K562 (cell line): Measurements from ENCODE around the gene FKBP15. TPM values are rescaled to one million over a fixed set of nuclear protein-coding genes. Genes with fewer than 3 reads are reported as not detected.

Experiments
- CEBPG ChIP-seq, 3 experiments: fragments of 200-800 bp in 1 of 3; sonication (Bioruptor generic) in 1 of 3; sonication (generic) in 1 of 3; formaldehyde crosslinking in 1 of 3; IDR thresholded peaks in 2 of 3; conservative IDR thresholded peaks in 1 of 3; 2 replicates each; pipeline versions ENCODE4 v1.6.1 to v1.8.0; 2016 to 2022; ENCODE audit warnings: missing compliant biosample characterization in 2 of 3, missing genetic modification characterization in 2 of 3, mild to moderate bottlenecking in 1 of 3, missing genetic modification reagents in 1 of 3
- CHAMP1 ChIP-seq: fragments of 450-650 bp; IDR thresholded peaks from 2 replicates; pipeline ENCODE4 v1.6.1; 2016; ENCODE audit warnings: mild to moderate bottlenecking
- CREB3L1 ChIP-seq: fragments of 450-650 bp; IDR thresholded peaks from 2 replicates; pipeline ENCODE4 v1.6.1; 2014; ENCODE audit warnings: low read depth, mild to moderate bottlenecking, moderate library complexity, borderline replicate concordance
- FOS ChIP-seq: IDR thresholded peaks from 3 replicates; pipeline ENCODE4 v1.6.1; 2011; ENCODE audit not compliant: insufficient read length; ENCODE audit errors: extremely low read depth
- FUS ChIP-seq: fragments of 200-400 bp; formaldehyde crosslinking; optimal IDR thresholded peaks from 2 replicates; pipeline ENCODE3; 2017; ENCODE audit warnings: low read depth, low read length
- HDAC1 ChIP-seq, 2 experiments: fragments of 450-650 bp; IDR thresholded peaks; 2 replicates each; pipeline ENCODE4 v1.6.1; 2016 to 2017; ENCODE audit warnings: inconsistent platforms in 1 of 2, mild to moderate bottlenecking in 1 of 2, moderate library complexity in 1 of 2
- HDAC6 ChIP-seq: IDR thresholded peaks from 2 replicates; pipeline ENCODE4 v1.6.1; 2012; ENCODE audit warnings: low read depth, mild to moderate bottlenecking, control low read depth, inconsistent platforms, low read length, moderate library complexity
- HOXB6 ChIP-seq: fragments of 250-450 bp; sonication (Bioruptor Pico); IDR thresholded peaks from 2 replicates; pipeline ENCODE4 v1.5.1; 2022; ENCODE audit warnings: mild to moderate bottlenecking, borderline replicate concordance
- PHTF2 ChIP-seq: fragments of 250-450 bp; sonication (Bioruptor Pico); IDR thresholded peaks from 2 replicates; pipeline ENCODE4 v1.5.0; 2021; ENCODE audit warnings: mild to moderate bottlenecking
- RNF219 ChIP-seq: fragments of 250-450 bp; sonication (Bioruptor Pico); IDR thresholded peaks from 2 replicates; pipeline ENCODE4 v1.5.0; 2022; ENCODE audit warnings: mild to moderate bottlenecking
- SMAD1 ChIP-seq: fragments of 150-350 bp; IDR thresholded peaks from 2 replicates; pipeline ENCODE4 v1.6.1; 2014; ENCODE audit warnings: low read length, low read depth; ENCODE audit not compliant: partially characterized antibody
- TCF7L2 ChIP-seq: fragments of 150-350 bp; IDR thresholded peaks from 2 replicates; pipeline ENCODE4 v1.6.1; 2016; ENCODE audit warnings: low read depth, mild to moderate bottlenecking, low read length, moderate library complexity
- TEAD2 ChIP-seq: fragments of 450-650 bp; IDR thresholded peaks from 2 replicates; pipeline ENCODE4 v1.6.1; 2016; ENCODE audit warnings: missing genetic modification characterization, control low read depth, missing compliant biosample characterization
- ZBTB7A ChIP-seq: IDR thresholded peaks from 2 replicates; pipeline ENCODE4 v1.6.1; 2011; ENCODE audit warnings: low read depth, mild to moderate bottlenecking, low read length, moderate library complexity, borderline replicate concordance; ENCODE audit not compliant: control insufficient read depth
- ZNF274 ChIP-seq: IDR thresholded peaks from 2 replicates; pipeline ENCODE4 v1.6.1; 2011; ENCODE audit warnings: low read depth, mild to moderate bottlenecking, low read length, moderate library complexity, borderline replicate concordance
- ZNF436 ChIP-seq: fragments of 250-450, 450-650 bp; sonication (Bioruptor Pico); formaldehyde crosslinking; IDR thresholded peaks from 2 replicates; pipeline ENCODE4 v1.7.0; 2020; ENCODE audit warnings: mild to moderate bottlenecking
- polyA plus RNA-seq, 8 experiments: library from polyadenylated mRNA; depleted of rRNA in 4 of 8; stranded (reverse) in 5 of 8; unstranded in 3 of 8; fragments of >200 nt; fragmentation: Nextera tagmentation in 2 of 8; fragmentation: Illumina TruSeq in 1 of 8; extraction: Ambion mirVana in 2 of 8; extraction: Trizol in 1 of 8; gene quantifications; 2 replicates each; pipeline versions ENCODE4 v1.2.1 to v1.2.3, GENCODE V29; 2011 to 2014; ENCODE audit warnings: inconsistent platforms in 1 of 8, missing spikeins in 1 of 8
- total RNA-seq, 7 experiments: library from RNA; depleted of rRNA in 6 of 7; stranded (reverse); fragments of >200 nt in 6 of 7; fragmentation: Illumina TruSeq in 2 of 7; extraction: Trizol in 2 of 7; gene quantifications; 2 replicates each; pipeline versions ENCODE4 v1.2.1 to v1.2.3, GENCODE V29; 2011 to 2021; ENCODE audit warnings: low replicate concordance in 1 of 7
- TF ChIP-seq, protein P1 (sequence below): sonication (generic); formaldehyde crosslinking; IDR thresholded peaks from 2 replicates; pipeline ENCODE4 v1.4.0; 2020; ENCODE audit warnings: mild to moderate bottlenecking, missing genetic modification reagents
- TF ChIP-seq, protein P2 (sequence below): fragments of 250-450 bp; sonication (Bioruptor Pico); IDR thresholded peaks from 2 replicates; pipeline ENCODE4 v1.9.0; 2021; ENCODE audit warnings: mild to moderate bottlenecking

FKBP15 gene
- total and polyA plus RNA-seq, 9 of the 15 experiments (the other 6 are each of a cell fraction or from before 2014, with no cell fraction given), result 8.7 to 38.0 (median 18.9) TPM

DNA sequence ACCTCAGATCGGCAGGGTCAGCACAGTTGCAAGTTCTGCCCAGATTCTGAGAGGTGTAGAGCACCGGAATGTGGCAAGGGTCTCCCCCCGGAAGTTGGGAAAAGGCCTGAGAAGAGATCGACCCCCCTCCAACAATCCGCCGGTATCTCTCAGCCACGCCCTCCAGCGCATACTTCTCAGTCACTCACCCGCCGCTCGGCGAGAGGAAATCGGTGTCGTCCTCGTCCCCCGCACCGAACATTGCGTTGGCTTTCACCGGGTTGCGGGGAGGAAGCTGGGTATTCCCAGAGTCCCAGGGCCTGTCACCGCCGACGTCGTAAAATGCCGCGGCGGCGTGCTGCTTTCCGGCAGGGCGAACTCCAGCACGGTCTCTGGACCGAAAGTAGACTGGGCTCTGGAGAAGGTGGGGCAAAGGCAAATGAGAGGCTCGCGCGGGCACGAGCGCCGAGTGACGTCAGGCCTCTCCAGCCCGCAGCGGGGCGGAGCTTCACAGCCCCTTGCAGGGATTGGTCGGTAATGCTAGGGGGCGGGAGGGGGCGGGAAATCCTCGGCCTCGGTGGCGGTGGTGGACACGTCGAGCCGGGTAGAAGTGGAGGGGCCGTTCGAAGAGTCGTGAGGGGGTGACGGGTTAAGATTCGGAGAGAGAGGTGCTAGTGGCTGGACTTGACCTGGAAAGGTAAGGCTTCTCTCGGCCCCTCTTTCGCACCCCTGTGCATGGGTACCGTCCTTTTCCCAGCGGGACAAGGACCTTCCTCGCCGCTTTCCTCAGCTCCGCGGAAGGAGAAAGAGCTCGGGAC lies at the start of gene FKBP15, which contains the start of gene SLC31A1 (continued):
- TF ChIP-seq RNF219 (CRISPR knock-in tag), result no peak
- peak in 1 of 2 experiments; percentile 74; a peak in 2 of 4 replicates for TF ChIP-seq HDAC1 (IDR thresholded peaks at IDR 0.05)
- no peak for TF ChIP-seq HDAC6
- TF ChIP-seq FUS, result no peak
- no peak for TF ChIP-seq SMAD1
- TF ChIP-seq FOS, result peak; percentile 24
- no peak for TF ChIP-seq ZNF436 (CRISPR knock-in tag)
- no peak for TF ChIP-seq CREB3L1
- peak; percentile 55; the same call in 1 of the 2 replicates for TF ChIP-seq ZBTB7A
- no peak for TF ChIP-seq ZNF274
- no peak for TF ChIP-seq CHAMP1
- TF ChIP-seq, protein P1, sequence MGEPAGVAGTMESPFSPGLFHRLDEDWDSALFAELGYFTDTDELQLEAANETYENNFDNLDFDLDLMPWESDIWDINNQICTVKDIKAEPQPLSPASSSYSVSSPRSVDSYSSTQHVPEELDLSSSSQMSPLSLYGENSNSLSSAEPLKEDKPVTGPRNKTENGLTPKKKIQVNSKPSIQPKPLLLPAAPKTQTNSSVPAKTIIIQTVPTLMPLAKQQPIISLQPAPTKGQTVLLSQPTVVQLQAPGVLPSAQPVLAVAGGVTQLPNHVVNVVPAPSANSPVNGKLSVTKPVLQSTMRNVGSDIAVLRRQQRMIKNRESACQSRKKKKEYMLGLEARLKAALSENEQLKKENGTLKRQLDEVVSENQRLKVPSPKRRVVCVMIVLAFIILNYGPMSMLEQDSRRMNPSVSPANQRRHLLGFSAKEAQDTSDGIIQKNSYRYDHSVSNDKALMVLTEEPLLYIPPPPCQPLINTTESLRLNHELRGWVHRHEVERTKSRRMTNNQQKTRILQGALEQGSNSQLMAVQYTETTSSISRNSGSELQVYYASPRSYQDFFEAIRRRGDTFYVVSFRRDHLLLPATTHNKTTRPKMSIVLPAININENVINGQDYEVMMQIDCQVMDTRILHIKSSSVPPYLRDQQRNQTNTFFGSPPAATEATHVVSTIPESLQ (CRISPR knock-in tag), result no peak; the same call in 1 of the 2 replicates
- TF ChIP-seq HOXB6 (CRISPR knock-in tag), result no peak
- TF ChIP-seq TEAD2 (tag), result no peak
- no peak for TF ChIP-seq PHTF2
- TF ChIP-seq, protein P2, sequence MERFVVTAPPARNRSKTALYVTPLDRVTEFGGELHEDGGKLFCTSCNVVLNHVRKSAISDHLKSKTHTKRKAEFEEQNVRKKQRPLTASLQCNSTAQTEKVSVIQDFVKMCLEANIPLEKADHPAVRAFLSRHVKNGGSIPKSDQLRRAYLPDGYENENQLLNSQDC, result no peak
- TF ChIP-seq CEBPG (CRISPR knock-in tag; IDR thresholded peaks at IDR 0.05), result peak; percentile 66
- no peak for TF ChIP-seq CEBPG (tag; conservative IDR thresholded peaks at IDR 0.05 in 1 of 2, IDR thresholded peaks at IDR 0.05 in 1 of 2)
- TF ChIP-seq TCF7L2, result no peak
